Measurements from ENCODE around the gene TBC1D13.

The TBC1D13 gene

DNA sequence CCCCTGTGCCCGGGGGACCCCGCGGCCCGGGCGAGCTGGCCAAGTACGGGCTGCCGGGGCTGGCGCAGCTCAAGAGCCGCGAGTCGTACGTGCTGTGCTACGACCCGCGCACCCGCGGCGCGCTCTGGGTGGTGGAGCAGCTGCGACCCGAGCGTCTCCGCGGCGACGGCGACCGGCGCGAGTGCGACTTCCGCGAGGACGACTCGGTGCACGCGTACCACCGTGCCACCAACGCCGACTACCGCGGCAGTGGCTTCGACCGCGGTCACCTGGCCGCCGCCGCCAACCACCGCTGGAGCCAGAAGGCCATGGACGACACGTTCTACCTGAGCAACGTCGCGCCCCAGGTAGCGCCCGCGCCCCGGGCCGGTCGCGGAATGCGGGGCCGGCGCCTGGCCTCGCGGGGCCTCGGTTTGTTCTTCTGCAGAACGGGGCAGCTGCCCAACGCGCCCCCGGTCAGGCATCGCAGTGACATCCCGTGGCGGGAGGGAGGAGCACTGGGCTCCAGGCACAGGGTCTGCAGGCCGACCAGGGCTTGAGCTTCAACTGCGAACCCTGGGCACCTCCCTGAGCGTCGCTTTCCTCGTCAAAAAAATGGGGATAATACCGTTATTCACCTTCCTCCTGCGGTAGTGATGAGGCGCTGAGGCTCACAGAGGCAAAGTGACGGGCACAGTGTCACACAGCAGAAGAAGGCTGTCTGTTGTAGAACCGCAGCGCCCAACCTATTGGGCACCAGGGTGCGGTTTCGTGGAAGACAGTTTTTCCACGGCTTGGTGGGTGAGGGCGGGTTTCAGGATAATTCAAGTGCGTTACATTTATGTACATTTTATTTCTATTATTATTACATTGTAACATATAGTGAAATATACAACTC lies 32.0 kb downstream of the TBC1D13 start:
- in situ Hi-C loops (cut with HindIII; ENCODE audit: low pct_unique_long_range_greater_than_20kb, low sequenced_read_pairs) = no loop called here
- DNase-seq (ENCODE audit: low read depth in 1 of 2, low spot score in 1 of 2) = peak; percentile 52 to 72
- no peak for TF ChIP-seq JUND (IDR thresholded peaks at IDR 0.05; ENCODE audit: low read depth)

DNA sequence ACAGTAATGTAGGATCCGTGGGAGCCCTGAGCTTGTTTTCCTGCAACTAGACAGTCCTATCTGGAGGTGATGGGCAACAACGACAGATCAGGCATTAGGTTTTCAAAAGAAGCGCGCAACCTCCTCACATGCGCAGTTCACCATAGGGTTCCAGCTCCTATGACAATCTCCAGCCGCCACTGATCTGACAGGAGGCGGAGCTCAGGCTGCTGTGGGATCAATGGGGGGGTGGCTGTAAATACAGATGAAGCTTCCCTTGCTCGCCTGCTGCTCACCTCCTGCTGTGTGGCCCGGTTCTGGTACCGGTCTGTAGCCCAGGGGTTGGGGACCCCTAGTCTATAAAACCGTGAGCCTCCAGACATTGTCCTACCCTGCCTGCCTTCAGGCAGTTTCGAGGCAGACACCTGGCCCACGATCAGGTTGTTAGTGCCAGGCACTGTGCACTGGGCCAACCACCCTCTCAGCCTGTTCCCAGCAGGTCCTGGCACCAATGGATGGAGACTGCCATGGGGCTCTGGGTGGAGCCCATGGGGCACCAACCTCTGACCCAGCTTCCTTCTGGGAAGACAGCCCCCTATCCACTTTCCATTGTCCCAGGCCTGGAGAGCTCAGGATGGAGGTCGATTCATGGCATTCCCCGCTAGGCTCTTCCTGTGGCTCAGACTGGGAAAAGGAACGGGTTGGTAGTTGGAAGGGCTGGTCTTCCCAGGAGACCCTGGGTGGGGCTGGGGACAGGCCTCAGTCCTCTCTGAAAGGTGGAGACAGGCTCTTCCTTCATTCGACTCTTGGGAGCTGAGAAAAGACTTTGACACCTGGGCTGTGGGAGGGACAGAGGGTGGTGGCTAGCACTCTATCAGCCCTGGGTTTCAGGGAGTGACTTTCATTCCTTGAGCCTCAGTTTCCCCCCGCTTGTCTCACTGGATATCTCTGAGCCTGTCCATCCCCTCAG lies 32.9 kb downstream of the TBC1D13 start:
- DNase-seq (ENCODE audit: low read depth in 1 of 2, low spot score in 1 of 2) = no peak
- in situ Hi-C loops (cut with HindIII; ENCODE audit: low pct_unique_long_range_greater_than_20kb, low sequenced_read_pairs) = no loop called here
- TF ChIP-seq JUND (IDR thresholded peaks at IDR 0.05; ENCODE audit: low read depth) = no peak

DNA sequence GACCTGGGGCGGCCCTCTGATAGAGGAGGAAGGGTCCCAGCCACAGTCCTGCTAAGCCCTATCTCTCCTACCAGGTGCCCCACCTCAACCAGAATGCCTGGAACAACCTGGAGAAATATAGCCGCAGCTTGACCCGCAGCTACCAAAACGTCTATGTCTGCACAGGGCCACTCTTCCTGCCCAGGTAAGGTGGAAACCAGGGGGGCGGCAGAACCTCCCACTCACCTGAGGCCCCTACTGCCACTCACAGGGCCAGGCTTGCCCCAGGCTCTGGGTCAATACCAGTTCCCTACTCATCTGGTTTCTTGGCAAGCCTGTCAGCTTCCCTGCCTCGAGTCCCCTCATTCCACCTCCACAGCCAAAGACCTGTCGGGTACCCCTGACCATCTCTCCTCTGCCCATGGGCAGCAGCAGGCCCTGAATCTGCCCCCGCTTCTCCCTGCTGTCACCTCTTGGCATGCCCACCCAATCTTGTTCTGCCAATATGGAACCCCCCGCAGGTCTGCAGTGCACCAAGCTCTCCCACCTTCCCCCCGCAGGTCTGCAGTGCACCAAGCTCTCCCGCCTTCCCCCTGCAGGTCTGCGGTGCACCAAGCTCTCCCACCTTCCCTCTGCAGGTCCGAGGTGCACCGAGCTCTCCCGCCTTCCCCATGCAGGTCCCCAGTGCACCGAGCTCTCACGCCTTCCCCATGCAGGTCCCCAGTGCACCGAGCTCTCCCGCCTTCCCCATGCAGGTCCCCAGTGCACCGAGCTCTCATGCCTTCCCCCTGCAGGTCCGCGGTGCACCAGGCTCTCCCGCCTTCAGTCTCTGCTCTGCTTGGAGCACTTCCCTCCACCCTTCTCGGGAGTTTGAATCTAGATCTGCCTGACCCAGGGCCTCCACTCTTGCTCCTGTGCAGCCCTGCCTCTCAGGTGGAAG lies 33.9 kb downstream of the TBC1D13 start:
- in situ Hi-C loops (cut with HindIII; ENCODE audit: low pct_unique_long_range_greater_than_20kb, low sequenced_read_pairs) = no loop called here
- no peak for DNase-seq (ENCODE audit: low read depth in 1 of 2, low spot score in 1 of 2)

DNA sequence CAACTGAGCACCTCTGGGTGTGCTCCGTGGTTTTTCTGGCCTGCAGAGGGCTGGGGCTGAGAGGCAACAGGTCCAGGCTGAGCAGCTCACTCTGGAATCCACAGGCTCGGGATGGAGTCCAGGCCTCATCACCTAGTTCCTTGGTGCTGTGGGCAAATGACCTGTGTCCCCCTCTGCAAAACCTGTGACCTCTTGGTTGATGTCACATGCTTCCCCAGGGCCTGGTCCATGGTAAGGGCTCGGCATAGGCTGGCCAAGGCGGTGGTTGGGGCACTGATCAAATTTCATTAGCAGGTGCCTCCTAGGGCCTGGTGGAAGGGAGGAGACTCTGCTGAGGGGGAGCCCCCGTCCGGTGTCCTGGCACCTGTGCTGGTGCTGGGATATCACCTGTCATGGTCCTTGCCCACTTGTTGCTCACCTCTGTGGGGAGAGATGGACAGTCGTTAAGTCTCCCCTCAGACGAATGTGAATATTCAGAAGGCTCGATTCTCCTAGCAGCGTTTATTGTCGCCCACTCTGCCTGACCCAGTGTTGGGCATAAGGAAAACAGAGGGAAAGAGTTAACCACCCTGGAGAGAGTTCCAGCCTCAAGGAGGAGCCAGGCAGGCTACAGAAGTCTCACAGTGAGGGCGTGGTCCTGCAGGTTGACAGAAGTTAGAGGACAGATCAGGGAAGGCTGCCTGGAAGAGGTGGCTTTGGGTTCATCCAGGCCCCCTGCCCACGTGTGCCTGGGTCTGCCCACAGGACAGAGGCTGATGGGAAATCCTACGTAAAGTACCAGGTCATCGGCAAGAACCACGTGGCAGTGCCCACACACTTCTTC lies 34.7 kb downstream of the TBC1D13 start:
- DNase-seq (ENCODE audit: low read depth in 1 of 2, low spot score in 1 of 2) = no peak
- in situ Hi-C loops (cut with HindIII; ENCODE audit: low pct_unique_long_range_greater_than_20kb, low sequenced_read_pairs) = no loop called here
- TF ChIP-seq JUND (IDR thresholded peaks at IDR 0.05; ENCODE audit: low read depth) = no peak

More for the DNA sequence above, 33.9 kb downstream of the TBC1D13 start:
- no peak for TF ChIP-seq JUND (IDR thresholded peaks at IDR 0.05; ENCODE audit: low read depth)

DNA sequence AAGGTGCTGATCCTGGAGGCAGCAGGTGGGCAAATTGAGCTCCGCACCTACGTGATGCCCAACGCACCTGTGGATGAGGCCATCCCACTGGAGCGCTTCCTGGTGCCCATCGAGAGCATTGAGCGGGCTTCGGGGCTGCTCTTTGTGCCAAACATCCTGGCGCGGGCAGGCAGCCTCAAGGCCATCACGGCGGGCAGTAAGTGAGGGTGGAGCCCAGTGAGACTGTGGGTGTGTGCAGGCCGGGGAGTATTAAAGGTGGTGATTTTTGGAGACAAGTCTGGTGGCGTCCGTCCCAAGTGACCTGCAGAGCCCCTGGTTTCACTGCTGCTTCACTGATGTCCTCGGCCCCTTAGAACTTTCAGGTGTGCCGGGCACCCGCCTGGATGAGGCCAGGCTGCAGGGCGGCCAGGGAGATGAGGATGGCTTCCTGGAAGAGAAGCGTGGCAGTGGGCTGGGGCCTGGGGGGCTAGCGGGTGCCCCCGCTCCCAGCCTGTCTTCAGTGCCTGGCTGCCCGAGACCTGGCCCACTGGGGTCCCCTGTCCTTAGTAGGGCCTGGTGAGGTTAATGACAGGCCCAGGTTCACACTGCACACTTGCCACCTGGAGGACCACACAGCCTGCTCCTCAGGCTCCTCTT lies 35.5 kb downstream of the TBC1D13 start:
- TF ChIP-seq JUND (IDR thresholded peaks at IDR 0.05; ENCODE audit: low read depth) = no peak
- in situ Hi-C loops (cut with HindIII; ENCODE audit: low pct_unique_long_range_greater_than_20kb, low sequenced_read_pairs) = no loop called here
- DNase-seq (ENCODE audit: low read depth in 1 of 2, low spot score in 1 of 2) = no peak

DNA sequence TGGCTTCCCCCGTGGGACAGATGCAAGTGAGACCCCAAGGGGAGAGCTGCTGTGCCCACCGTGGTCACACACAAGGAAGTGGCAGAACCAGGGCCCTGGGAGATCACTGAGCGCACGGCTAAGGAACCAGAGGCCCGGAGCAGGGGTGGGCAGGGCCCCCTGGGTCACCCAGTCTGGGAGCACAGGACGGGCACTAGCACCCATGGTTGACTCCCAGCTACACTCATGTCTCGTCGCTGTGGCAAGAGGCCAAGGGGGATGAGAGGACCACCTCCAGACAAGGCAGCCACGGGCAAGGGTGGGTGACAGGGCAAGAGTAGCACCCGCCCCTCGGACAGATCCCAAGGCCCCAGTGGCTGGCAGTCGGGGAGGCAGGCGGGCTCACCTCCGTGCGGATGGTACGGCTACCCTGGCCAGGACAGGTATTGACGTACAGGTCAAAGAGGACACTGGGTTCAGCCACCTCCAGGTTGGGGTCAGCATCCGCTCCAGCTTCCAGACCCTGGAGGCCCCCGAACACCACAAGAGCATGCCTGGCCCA lies 36.4 kb downstream of the TBC1D13 start:
- no peak for DNase-seq (ENCODE audit: low read depth in 1 of 2, low spot score in 1 of 2)
- in situ Hi-C loops (cut with HindIII; ENCODE audit: low pct_unique_long_range_greater_than_20kb, low sequenced_read_pairs) = no loop called here
- no peak for TF ChIP-seq JUND (IDR thresholded peaks at IDR 0.05; ENCODE audit: low read depth)

DNA sequence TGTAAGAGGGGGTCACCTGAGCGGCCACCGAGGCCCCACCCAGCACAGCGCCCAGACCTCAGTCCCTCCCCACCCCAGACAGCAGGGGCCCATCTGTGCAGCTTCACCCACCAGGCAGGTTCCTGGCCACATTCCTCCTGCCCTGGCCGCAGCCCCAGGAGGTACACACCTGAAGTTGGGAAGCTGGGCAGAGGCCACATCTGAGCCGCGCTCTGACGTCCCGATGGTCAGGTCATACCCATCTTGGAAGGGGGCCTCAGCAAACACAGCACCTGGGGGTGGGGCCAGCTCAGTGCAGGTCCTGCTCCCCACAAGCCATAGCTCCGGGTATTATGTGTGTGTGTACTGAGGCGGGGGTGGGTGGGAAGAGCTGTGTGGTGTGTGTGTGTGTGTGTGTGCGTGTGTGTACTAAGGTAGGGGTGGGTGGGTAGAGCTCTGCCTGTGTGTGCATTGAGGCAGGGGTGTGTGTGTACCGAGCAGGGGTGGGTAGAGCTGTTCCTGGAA lies 36.9 kb downstream of the TBC1D13 start:
- in situ Hi-C loops (cut with HindIII; ENCODE audit: low pct_unique_long_range_greater_than_20kb, low sequenced_read_pairs) = no loop called here
- no peak for TF ChIP-seq JUND (IDR thresholded peaks at IDR 0.05; ENCODE audit: low read depth)
- DNase-seq (ENCODE audit: low read depth in 1 of 2, low spot score in 1 of 2) = peak in 1 of 2 experiments; percentile 51

DNA sequence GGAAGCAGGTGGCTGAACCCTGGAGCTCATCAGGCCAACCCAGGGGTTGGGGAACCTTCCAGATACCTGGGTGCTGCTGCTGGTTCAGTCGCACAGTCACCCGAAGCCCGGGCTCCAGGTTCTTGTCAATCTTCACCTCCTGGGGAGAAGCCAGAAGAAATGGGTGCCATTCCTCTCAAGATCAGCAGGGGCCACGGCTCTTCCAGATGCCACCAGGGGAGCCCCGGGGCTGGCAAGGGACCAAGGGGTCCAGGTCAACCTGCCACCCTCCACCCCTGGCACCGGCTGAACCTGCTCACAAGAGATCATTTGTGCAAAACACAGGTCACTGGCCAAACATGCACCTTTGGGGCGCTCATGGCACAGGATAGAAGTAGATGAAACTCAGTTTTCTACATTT lies 37.9 kb downstream of the TBC1D13 start:
- DNase-seq (ENCODE audit: low read depth in 1 of 2, low spot score in 1 of 2) = no peak
- no peak for TF ChIP-seq JUND (IDR thresholded peaks at IDR 0.05; ENCODE audit: low read depth)
- in situ Hi-C loops (cut with HindIII; ENCODE audit: low pct_unique_long_range_greater_than_20kb, low sequenced_read_pairs) = no loop called here

DNA sequence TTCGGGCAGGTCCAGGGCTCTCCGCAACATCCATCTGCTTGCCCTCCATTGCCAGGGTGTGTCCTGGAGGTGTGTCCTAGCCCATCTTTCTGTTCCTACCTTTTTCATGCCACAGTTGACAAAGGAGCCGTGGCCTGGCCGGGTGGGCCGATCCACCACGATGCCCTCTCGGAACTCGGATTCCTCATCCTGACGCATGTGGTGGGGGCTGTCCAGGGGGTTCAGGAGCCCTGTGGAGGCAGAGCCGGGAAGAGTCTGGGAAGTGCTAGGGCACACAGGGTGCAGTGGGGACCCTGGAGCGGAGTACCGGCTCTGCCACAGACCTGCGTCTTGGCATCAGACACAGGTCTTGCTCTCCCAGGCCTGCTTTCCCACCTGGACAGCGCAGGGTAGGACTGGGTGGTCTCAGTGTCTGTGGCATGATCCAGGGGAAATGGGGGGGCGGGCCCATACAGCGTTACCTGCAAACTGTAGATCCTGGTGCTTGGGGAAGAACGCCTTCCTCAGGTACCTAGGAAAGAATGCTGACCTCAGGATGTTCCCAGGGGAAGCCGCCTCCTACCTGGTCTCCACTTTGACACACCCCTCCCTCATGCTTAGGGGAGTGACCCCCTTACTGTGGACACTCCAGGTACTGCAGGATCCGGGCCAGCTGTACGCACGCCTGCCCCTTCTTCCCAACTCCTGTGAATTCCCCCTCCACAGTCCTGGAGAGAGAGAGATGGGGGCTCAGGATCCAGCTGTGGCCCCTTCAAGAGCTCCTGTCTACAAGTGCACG lies 39.1 kb downstream of the TBC1D13 start:
- in situ Hi-C loops (cut with HindIII; ENCODE audit: low pct_unique_long_range_greater_than_20kb, low sequenced_read_pairs) = no loop called here
- no peak for TF ChIP-seq JUND (IDR thresholded peaks at IDR 0.05; ENCODE audit: low read depth)
- DNase-seq (ENCODE audit: low read depth in 1 of 2, low spot score in 1 of 2) = peak in 1 of 2 experiments; percentile 48

DNA sequence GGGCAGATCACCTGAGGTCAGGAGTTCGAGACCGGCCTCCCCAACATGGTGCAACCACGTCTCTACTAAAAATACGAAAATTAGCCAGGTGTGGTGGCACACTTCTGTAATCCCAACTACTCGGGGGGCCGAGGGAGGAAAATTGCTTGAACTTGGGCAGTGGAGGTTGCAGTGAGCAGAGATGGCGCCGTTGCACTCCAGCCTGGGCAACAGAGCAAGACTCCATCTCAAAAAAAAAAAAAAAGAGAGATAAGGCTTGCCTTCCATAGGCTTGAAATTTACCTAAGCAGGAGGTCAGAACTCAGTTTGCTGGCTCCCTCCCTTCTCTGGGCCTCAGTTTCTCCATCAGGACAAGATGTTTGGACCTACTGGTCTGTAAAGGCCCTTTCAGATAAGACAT lies 41.2 kb downstream of the TBC1D13 start:
- no peak for TF ChIP-seq JUND (IDR thresholded peaks at IDR 0.05; ENCODE audit: low read depth)
- in situ Hi-C loops (cut with HindIII; ENCODE audit: low pct_unique_long_range_greater_than_20kb, low sequenced_read_pairs) = no loop called here
- no peak for DNase-seq (ENCODE audit: low read depth in 1 of 2, low spot score in 1 of 2)

Measured in T47D (cell line).